Measurements from ENCODE around the gene INSC. TPM values are rescaled to one million over a fixed set of nuclear protein-coding genes. Genes with fewer than 3 reads are reported as not detected.

INSC gene
- total and polyA plus RNA-seq, 2 donors, result 0.19 to 0.66 TPM

DNA sequence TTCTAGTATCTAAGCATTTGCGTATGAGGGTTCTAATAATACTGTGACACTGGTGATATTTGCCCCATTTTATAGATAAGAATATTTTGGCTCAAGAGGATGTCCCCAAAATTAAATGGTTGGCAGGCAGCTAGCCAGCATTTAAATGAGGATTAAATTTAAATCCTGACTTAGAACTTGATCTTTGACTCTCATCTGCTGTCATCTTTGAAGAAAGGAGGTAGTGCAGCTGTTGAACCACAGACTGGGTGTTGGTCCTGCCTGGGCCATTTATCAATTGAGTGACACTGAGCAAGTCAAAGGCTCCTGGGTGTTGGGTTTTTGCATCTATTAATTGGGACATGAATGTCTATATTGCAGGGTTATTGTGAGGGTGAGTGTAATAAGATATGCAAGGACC is 112.3 kb downstream of the INSC start:
- Histone ChIP-seq H3K4me1 (ENCODE audit: control insufficient read depth in 2 of 2, insufficient read depth in 2 of 2, low read length in 2 of 2) (no peaks in the 10 kb centered on the region), H3K27ac (ENCODE audit: low read depth in 1 of 2, low read length in 1 of 2) (no peak overlapping the region), H3K27me3 (ENCODE audit: control insufficient read depth in 2 of 2, insufficient read depth in 1 of 2, low read length in 1 of 2) (no peaks in the 10 kb centered on the region), H3K9me3 (ENCODE audit: control insufficient read depth in 2 of 2, insufficient read depth in 1 of 2, low read length in 1 of 2) (no peaks in the 10 kb centered on the region), H3K4me3 (ENCODE audit: low read length in 2 of 2) (no peak overlapping the region), H3K36me3 (ENCODE audit: control insufficient read depth in 2 of 2, insufficient read depth in 2 of 2, low read length in 1 of 2) (no peaks in the 10 kb centered on the region)
- 95% methylated on average over 1 of the region's 1 CpG for WGBS
- no peak for DNase-seq (ENCODE audit: low read depth in 6 of 9, low spot score in 9 of 9)

- no peaks in the 10 kb centered on the region for H3K4me1 ChIP-seq (ENCODE audit: control insufficient read depth in 2 of 2, insufficient read depth in 2 of 2, low read length in 2 of 2)
- H3K27ac ChIP-seq (ENCODE audit: low read depth in 1 of 2, low read length in 1 of 2), result no peak overlapping the region
- H3K4me3 ChIP-seq (ENCODE audit: low read length in 2 of 2), result no peak overlapping the region
- DNase-seq (ENCODE audit: low read depth in 6 of 9, low spot score in 9 of 9), result no peak
- no peaks in the 10 kb centered on the region for H3K27me3 ChIP-seq (ENCODE audit: control insufficient read depth in 2 of 2, insufficient read depth in 1 of 2, low read length in 1 of 2)
- H3K9me3 ChIP-seq (ENCODE audit: control insufficient read depth in 2 of 2, insufficient read depth in 1 of 2, low read length in 1 of 2), result no peaks in the 10 kb centered on the region
- H3K36me3 ChIP-seq (ENCODE audit: control insufficient read depth in 2 of 2, insufficient read depth in 2 of 2, low read length in 1 of 2), result no peaks in the 10 kb centered on the region
- WGBS, result 95% methylated on average over 8 of the region's 8 CpGs
Measured at GRCh38 chr11:15228331-15228849, 113.7 kb downstream of the INSC start.

GRCh38 chr11:15229069-15229468 is 114.3 kb downstream of the INSC start:
- Histone ChIP-seq H3K4me3 (ENCODE audit: low read length in 2 of 2) (no peak overlapping the region), H3K27ac (ENCODE audit: low read depth in 1 of 2, low read length in 1 of 2) (no peak overlapping the region), H3K4me1 (ENCODE audit: control insufficient read depth in 2 of 2, insufficient read depth in 2 of 2, low read length in 2 of 2) (no peaks in the 10 kb centered on the region), H3K9me3 (ENCODE audit: control insufficient read depth in 2 of 2, insufficient read depth in 1 of 2, low read length in 1 of 2) (no peaks in the 10 kb centered on the region), H3K27me3 (ENCODE audit: control insufficient read depth in 2 of 2, insufficient read depth in 1 of 2, low read length in 1 of 2) (no peaks in the 10 kb centered on the region), H3K36me3 (ENCODE audit: control insufficient read depth in 2 of 2, insufficient read depth in 2 of 2, low read length in 1 of 2) (no peaks in the 10 kb centered on the region)
- DNase-seq (ENCODE audit: low read depth in 6 of 9, low spot score in 9 of 9), result no peak
- WGBS, result 74% methylated on average over 2 of the region's 2 CpGs

DNA sequence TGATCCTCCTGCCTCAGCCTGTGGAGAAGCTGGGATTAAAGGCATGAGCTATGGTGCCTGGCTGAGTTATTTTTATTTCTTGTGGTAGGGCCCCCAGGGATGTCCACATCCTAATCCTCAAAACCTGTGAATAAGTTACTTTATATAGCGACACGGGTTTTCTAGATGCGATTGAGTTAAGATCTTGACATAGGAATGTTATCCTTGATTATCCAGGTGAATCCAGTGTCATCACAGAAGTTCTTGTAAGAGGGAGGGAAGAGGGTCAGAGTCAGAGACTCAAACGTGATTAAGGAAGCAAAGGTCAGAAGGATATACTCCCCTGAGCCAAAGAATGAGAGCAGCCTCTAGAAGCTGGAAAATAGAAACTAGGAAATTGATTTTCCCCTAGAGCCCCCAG is 117.8 kb downstream of the INSC start:
- no peaks in the 10 kb centered on the region for H3K4me1 ChIP-seq (ENCODE audit: control insufficient read depth in 2 of 2, insufficient read depth in 2 of 2, low read length in 2 of 2)
- no peak overlapping the region for H3K27ac ChIP-seq (ENCODE audit: low read depth in 1 of 2, low read length in 1 of 2)
- WGBS, result 89% methylated on average over 4 of the region's 4 CpGs
- no peaks in the 10 kb centered on the region for H3K36me3 ChIP-seq (ENCODE audit: control insufficient read depth in 2 of 2, insufficient read depth in 2 of 2, low read length in 1 of 2)
- H3K4me3 ChIP-seq (ENCODE audit: low read length in 2 of 2), result no peak overlapping the region
- DNase-seq (ENCODE audit: low read depth in 6 of 9, low spot score in 9 of 9), result no peak
- no peaks in the 10 kb centered on the region for H3K27me3 ChIP-seq (ENCODE audit: control insufficient read depth in 2 of 2, insufficient read depth in 1 of 2, low read length in 1 of 2)
- no peaks in the 10 kb centered on the region for H3K9me3 ChIP-seq (ENCODE audit: control insufficient read depth in 2 of 2, insufficient read depth in 1 of 2, low read length in 1 of 2)

GRCh38 chr11:15233371-15234165 is 118.8 kb downstream of the INSC start:
- WGBS, result 52% methylated on average over 8 of the region's 8 CpGs
- no peaks in the 10 kb centered on the region for H3K36me3 ChIP-seq (ENCODE audit: control insufficient read depth in 2 of 2, insufficient read depth in 2 of 2, low read length in 1 of 2)
- H3K27ac ChIP-seq (ENCODE audit: low read depth in 1 of 2, low read length in 1 of 2), result no peak overlapping the region
- H3K27me3 ChIP-seq (ENCODE audit: control insufficient read depth in 2 of 2, insufficient read depth in 1 of 2, low read length in 1 of 2), result no peaks in the 10 kb centered on the region
- DNase-seq (ENCODE audit: low read depth in 6 of 9, low spot score in 9 of 9), result no peak
- no peak overlapping the region for H3K4me3 ChIP-seq (ENCODE audit: low read length in 2 of 2)
- H3K4me1 ChIP-seq (ENCODE audit: control insufficient read depth in 2 of 2, insufficient read depth in 2 of 2, low read length in 2 of 2), result no peaks in the 10 kb centered on the region
- no peaks in the 10 kb centered on the region for H3K9me3 ChIP-seq (ENCODE audit: control insufficient read depth in 2 of 2, insufficient read depth in 1 of 2, low read length in 1 of 2)

DNA sequence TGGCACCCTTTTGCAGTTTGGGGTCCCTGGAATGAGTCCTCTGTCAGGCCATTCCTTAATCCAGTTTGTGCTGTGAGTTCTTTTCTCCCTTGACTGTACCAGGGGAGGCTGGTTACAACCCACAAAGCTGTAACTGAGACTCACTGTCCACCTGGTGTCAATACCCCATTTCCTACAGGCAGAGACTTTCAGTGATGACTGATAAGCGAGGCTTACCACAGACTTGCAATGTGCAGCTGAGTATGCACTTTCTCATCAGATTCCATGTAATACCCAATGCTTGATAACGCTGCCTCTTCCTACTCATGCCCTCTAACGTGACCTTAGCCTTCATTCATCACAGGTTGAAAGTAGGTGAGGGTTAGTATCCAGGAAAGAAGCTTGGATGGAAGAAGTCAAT is 120.1 kb downstream of the INSC start:
- DNase-seq (ENCODE audit: low read depth in 6 of 9, low spot score in 9 of 9), result no peak
- Histone ChIP-seq H3K36me3 (ENCODE audit: control insufficient read depth in 2 of 2, insufficient read depth in 2 of 2, low read length in 1 of 2) (no peaks in the 10 kb centered on the region), H3K27me3 (ENCODE audit: control insufficient read depth in 2 of 2, insufficient read depth in 1 of 2, low read length in 1 of 2) (no peaks in the 10 kb centered on the region), H3K4me1 (ENCODE audit: control insufficient read depth in 2 of 2, insufficient read depth in 2 of 2, low read length in 2 of 2) (no peaks in the 10 kb centered on the region), H3K9me3 (ENCODE audit: control insufficient read depth in 2 of 2, insufficient read depth in 1 of 2, low read length in 1 of 2) (no peaks in the 10 kb centered on the region), H3K27ac (ENCODE audit: low read depth in 1 of 2, low read length in 1 of 2) (no peak overlapping the region), H3K4me3 (ENCODE audit: low read length in 2 of 2) (no peak overlapping the region)
- WGBS, result 78% methylated on average over 3 of the region's 3 CpGs

- Histone ChIP-seq H3K9me3 (ENCODE audit: control insufficient read depth in 2 of 2, insufficient read depth in 1 of 2, low read length in 1 of 2) (no peaks in the 10 kb centered on the region), H3K27ac (ENCODE audit: low read depth in 1 of 2, low read length in 1 of 2) (no peak overlapping the region), H3K36me3 (ENCODE audit: control insufficient read depth in 2 of 2, insufficient read depth in 2 of 2, low read length in 1 of 2) (no peaks in the 10 kb centered on the region), H3K27me3 (ENCODE audit: control insufficient read depth in 2 of 2, insufficient read depth in 1 of 2, low read length in 1 of 2) (no peaks in the 10 kb centered on the region), H3K4me3 (ENCODE audit: low read length in 2 of 2) (no peak overlapping the region), H3K4me1 (ENCODE audit: control insufficient read depth in 2 of 2, insufficient read depth in 2 of 2, low read length in 2 of 2) (no peaks in the 10 kb centered on the region)
- no peak for DNase-seq (ENCODE audit: low read depth in 6 of 9, low spot score in 9 of 9)
- 87% methylated on average over 4 of the region's 4 CpGs for WGBS
Measured at GRCh38 chr11:15236559-15236958, 121.8 kb downstream of the INSC start.

GRCh38 chr11:15238856-15239255 is 124.1 kb downstream of the INSC start:
- 98% methylated on average over 7 of the region's 7 CpGs for WGBS

DNA sequence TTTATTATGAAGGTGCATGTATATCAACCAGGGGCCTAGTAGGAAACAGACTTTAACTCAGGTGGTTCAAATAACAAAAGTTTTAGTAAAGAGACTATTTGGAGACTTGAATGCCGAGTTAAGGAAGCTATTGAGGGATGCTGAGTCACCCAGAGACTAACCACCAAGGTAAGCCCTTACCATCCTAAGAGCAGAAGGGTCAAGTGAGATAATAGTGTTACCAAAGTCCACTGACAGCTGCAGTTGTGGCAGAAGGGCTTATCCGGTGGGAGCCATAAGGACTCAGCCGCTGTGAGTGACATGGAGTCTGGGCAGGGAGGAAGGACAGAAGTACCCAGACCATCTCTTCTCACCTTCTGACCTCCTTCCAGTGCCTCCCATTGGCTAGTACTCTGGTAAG is 134.0 kb downstream of the INSC start:
- H3K36me3 ChIP-seq (ENCODE audit: control insufficient read depth in 2 of 2, insufficient read depth in 2 of 2, low read length in 1 of 2), result no peaks in the 10 kb centered on the region
- no peaks in the 10 kb centered on the region for H3K4me1 ChIP-seq (ENCODE audit: control insufficient read depth in 2 of 2, insufficient read depth in 2 of 2, low read length in 2 of 2)
- WGBS, result 69% methylated on average over 3 of the region's 3 CpGs

More at GRCh38 chr11:15238856-15239255, 124.1 kb downstream of the INSC start:
- DNase-seq (ENCODE audit: low read depth in 6 of 9, low spot score in 9 of 9), result no peak
- Histone ChIP-seq H3K27ac (ENCODE audit: low read depth in 1 of 2, low read length in 1 of 2) (no peak overlapping the region), H3K4me3 (ENCODE audit: low read length in 2 of 2) (no peak overlapping the region), H3K27me3 (ENCODE audit: control insufficient read depth in 2 of 2, insufficient read depth in 1 of 2, low read length in 1 of 2) (no peaks in the 10 kb centered on the region), H3K9me3 (ENCODE audit: control insufficient read depth in 2 of 2, insufficient read depth in 1 of 2, low read length in 1 of 2) (no peaks in the 10 kb centered on the region), H3K36me3 (ENCODE audit: control insufficient read depth in 2 of 2, insufficient read depth in 2 of 2, low read length in 1 of 2) (no peaks in the 10 kb centered on the region), H3K4me1 (ENCODE audit: control insufficient read depth in 2 of 2, insufficient read depth in 2 of 2, low read length in 2 of 2) (no peaks in the 10 kb centered on the region)

More for the DNA sequence above, 134.0 kb downstream of the INSC start:
- Histone ChIP-seq H3K9me3 (ENCODE audit: control insufficient read depth in 2 of 2, insufficient read depth in 1 of 2, low read length in 1 of 2) (no peaks in the 10 kb centered on the region), H3K27me3 (ENCODE audit: control insufficient read depth in 2 of 2, insufficient read depth in 1 of 2, low read length in 1 of 2) (no peaks in the 10 kb centered on the region), H3K27ac (ENCODE audit: low read depth in 1 of 2, low read length in 1 of 2) (no peak overlapping the region), H3K4me3 (ENCODE audit: low read length in 2 of 2) (no peak overlapping the region)
- no peak for DNase-seq (ENCODE audit: low read depth in 6 of 9, low spot score in 9 of 9)
